ENCODE data around the gene CANT1.

DNA sequence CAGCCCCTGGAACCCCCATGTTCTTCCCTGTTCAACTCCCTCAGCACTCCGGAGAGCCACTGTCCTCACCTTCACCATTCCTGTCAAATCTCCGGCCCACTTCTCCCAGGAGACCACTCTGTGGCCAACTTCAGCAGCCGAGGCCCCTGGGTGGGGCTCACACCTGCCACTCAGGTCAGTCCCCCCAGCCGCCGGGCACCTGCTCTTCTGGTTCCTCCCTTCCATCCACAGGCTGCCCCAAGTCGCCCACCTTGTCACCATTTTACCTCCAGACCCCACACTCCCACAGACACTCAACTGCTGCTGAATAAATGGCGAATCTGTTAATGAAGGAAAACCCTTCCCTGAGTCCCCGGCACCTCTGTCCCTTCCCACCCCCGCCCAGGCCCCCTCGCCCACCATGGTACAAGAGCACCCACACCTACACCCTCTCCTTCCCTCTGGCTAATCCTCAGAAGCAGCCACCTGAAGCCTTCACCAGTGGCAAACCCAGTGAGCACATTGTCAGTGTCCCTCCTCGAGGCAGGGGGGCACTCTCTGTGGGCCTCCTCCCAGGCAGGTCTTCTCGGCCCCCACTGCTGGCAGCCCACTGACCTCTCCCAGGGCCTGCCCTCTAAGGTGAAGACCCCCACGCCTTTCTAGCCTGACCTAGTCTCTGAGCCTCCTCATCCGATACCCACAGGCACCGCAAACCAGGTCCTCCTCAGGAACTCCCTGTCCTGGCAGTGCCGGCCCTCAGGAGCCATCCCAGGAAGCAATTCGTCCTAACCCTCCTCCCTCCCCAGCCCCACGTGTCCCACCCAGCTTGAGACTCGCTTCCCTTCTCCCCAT lies 8.2 kb downstream of the CANT1 start:
- TF ChIP-seq, protein P1, sequence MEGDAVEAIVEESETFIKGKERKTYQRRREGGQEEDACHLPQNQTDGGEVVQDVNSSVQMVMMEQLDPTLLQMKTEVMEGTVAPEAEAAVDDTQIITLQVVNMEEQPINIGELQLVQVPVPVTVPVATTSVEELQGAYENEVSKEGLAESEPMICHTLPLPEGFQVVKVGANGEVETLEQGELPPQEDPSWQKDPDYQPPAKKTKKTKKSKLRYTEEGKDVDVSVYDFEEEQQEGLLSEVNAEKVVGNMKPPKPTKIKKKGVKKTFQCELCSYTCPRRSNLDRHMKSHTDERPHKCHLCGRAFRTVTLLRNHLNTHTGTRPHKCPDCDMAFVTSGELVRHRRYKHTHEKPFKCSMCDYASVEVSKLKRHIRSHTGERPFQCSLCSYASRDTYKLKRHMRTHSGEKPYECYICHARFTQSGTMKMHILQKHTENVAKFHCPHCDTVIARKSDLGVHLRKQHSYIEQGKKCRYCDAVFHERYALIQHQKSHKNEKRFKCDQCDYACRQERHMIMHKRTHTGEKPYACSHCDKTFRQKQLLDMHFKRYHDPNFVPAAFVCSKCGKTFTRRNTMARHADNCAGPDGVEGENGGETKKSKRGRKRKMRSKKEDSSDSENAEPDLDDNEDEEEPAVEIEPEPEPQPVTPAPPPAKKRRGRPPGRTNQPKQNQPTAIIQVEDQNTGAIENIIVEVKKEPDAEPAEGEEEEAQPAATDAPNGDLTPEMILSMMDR (IDR thresholded peaks at IDR 0.05 in 2 of 3, conservative IDR thresholded peaks at IDR 0.05 in 1 of 3; ENCODE audit: borderline replicate concordance in 1 of 3, insufficient read depth in 1 of 3, low read depth in 2 of 3, low read length in 2 of 3), result no peak
- no peak for TF ChIP-seq POLR2A (IDR thresholded peaks at IDR 0.05; ENCODE audit: borderline replicate concordance, extremely low read depth, insufficient read depth, insufficient read length)
- TF ChIP-seq, protein P2, sequence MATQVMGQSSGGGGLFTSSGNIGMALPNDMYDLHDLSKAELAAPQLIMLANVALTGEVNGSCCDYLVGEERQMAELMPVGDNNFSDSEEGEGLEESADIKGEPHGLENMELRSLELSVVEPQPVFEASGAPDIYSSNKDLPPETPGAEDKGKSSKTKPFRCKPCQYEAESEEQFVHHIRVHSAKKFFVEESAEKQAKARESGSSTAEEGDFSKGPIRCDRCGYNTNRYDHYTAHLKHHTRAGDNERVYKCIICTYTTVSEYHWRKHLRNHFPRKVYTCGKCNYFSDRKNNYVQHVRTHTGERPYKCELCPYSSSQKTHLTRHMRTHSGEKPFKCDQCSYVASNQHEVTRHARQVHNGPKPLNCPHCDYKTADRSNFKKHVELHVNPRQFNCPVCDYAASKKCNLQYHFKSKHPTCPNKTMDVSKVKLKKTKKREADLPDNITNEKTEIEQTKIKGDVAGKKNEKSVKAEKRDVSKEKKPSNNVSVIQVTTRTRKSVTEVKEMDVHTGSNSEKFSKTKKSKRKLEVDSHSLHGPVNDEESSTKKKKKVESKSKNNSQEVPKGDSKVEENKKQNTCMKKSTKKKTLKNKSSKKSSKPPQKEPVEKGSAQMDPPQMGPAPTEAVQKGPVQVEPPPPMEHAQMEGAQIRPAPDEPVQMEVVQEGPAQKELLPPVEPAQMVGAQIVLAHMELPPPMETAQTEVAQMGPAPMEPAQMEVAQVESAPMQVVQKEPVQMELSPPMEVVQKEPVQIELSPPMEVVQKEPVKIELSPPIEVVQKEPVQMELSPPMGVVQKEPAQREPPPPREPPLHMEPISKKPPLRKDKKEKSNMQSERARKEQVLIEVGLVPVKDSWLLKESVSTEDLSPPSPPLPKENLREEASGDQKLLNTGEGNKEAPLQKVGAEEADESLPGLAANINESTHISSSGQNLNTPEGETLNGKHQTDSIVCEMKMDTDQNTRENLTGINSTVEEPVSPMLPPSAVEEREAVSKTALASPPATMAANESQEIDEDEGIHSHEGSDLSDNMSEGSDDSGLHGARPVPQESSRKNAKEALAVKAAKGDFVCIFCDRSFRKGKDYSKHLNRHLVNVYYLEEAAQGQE (IDR thresholded peaks at IDR 0.05; ENCODE audit: low read depth), result no peak
- no peak for TF ChIP-seq POLR2AphosphoS5 (IDR thresholded peaks at IDR 0.05; ENCODE audit: low read depth, low read length)
- TF ChIP-seq SRF (IDR thresholded peaks at IDR 0.05; ENCODE audit: low read depth), result no peak
- no peak for TF ChIP-seq EZH2 (IDR thresholded peaks at IDR 0.05)
- TF ChIP-seq, protein P3, sequence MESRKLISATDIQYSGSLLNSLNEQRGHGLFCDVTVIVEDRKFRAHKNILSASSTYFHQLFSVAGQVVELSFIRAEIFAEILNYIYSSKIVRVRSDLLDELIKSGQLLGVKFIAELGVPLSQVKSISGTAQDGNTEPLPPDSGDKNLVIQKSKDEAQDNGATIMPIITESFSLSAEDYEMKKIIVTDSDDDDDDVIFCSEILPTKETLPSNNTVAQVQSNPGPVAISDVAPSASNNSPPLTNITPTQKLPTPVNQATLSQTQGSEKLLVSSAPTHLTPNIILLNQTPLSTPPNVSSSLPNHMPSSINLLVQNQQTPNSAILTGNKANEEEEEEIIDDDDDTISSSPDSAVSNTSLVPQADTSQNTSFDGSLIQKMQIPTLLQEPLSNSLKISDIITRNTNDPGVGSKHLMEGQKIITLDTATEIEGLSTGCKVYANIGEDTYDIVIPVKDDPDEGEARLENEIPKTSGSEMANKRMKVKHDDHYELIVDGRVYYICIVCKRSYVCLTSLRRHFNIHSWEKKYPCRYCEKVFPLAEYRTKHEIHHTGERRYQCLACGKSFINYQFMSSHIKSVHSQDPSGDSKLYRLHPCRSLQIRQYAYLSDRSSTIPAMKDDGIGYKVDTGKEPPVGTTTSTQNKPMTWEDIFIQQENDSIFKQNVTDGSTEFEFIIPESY (IDR thresholded peaks at IDR 0.05; ENCODE audit: extremely low read depth, insufficient replicate concordance, low read length), result no peak
- TF ChIP-seq ZNF274 (IDR thresholded peaks at IDR 0.05; ENCODE audit: low read depth, low read length), result no peak
- no peak for TF ChIP-seq TCF7L2 (IDR thresholded peaks at IDR 0.05; ENCODE audit: borderline replicate concordance, extremely low read depth, insufficient read depth, insufficient read length)
- TF ChIP-seq SIN3A (IDR thresholded peaks at IDR 0.05; ENCODE audit: low read depth), result no peak

Measured in HCT116 (cell line).